TTC549 (cell line): ENCODE results near the gene GNB5.
"Not testable (repeated sequence)": the region's sequence is repeated elsewhere in the genome, so short reads cannot be mapped to it uniquely, and the experiment has no call there.

Source experiments
- FAIRE-seq: peaks from 2 replicates; lab custom pipeline; 2012; peaks lifted over from hg19 to GRCh38; lab: Jason Lieb, UNC

GNB5 gene

GRCh38 chr15:52191207-52191606, at the start of gene GNB5:
TSS of gene GNB5 (minus strand) at chr15:52191392. CDS start at chr15:52184676, 6,716 bp downstream.
- no peak for FAIRE-seq

- FAIRE-seq = no peak
These were observed 49.0 kb upstream of the GNB5 start for GRCh38 chr15:52240166-52240565.

GRCh38 chr15:52238989-52239525, 47.9 kb upstream of the GNB5 start:
- FAIRE-seq = not testable (repeated sequence)

GRCh38 chr15:52238149-52238548, 47.0 kb upstream of the GNB5 start:
- no peak for FAIRE-seq

GRCh38 chr15:52236013-52236412, 44.8 kb upstream of the GNB5 start:
- no peak for FAIRE-seq

- no peak for FAIRE-seq
These were observed 43.7 kb upstream of the GNB5 start for GRCh38 chr15:52234596-52235541.

GRCh38 chr15:52233405-52233804, 42.2 kb upstream of the GNB5 start:
- no peak for FAIRE-seq

- no peak for FAIRE-seq
These were observed 41.1 kb upstream of the GNB5 start for GRCh38 chr15:52232327-52232726.

- FAIRE-seq = no peak
These were observed 38.9 kb upstream of the GNB5 start for GRCh38 chr15:52230073-52230472.

- no peak for FAIRE-seq
These were observed 37.7 kb upstream of the GNB5 start for GRCh38 chr15:52228921-52229320.

GRCh38 chr15:52227456-52227855, 36.3 kb upstream of the GNB5 start:
- FAIRE-seq = no peak

GRCh38 chr15:52225230-52225629, 34.0 kb upstream of the GNB5 start:
- no peak for FAIRE-seq

- FAIRE-seq = no peak
These were observed 33.0 kb upstream of the GNB5 start for GRCh38 chr15:52224211-52224610.

- no peak for FAIRE-seq
These were observed 30.5 kb upstream of the GNB5 start for GRCh38 chr15:52221730-52222129.

GRCh38 chr15:52220937-52221660, 29.9 kb upstream of the GNB5 start:
- no peak for FAIRE-seq

GRCh38 chr15:52220251-52220650, 29.1 kb upstream of the GNB5 start:
- no peak for FAIRE-seq

GRCh38 chr15:52218816-52219215, 27.6 kb upstream of the GNB5 start:
- FAIRE-seq = no peak

GRCh38 chr15:52218371-52218770, 27.2 kb upstream of the GNB5 start:
- FAIRE-seq = no peak

- no peak for FAIRE-seq
These were observed 26.0 kb upstream of the GNB5 start for GRCh38 chr15:52217186-52217585.

GRCh38 chr15:52214553-52214952, 23.4 kb upstream of the GNB5 start:
- no peak for FAIRE-seq

- no peak for FAIRE-seq
These were observed 22.0 kb upstream of the GNB5 start for GRCh38 chr15:52213206-52213605.

- FAIRE-seq = peak; percentile 49
These were observed 17.2 kb upstream of the GNB5 start for GRCh38 chr15:52208306-52208946.

GRCh38 chr15:52207191-52207590, 16.0 kb upstream of the GNB5 start:
- FAIRE-seq = no peak
